ENCODE data around the gene ESPL1.

- TF ChIP-seq CTCF (optimal IDR thresholded peaks at IDR 0.05 in 1 of 3, IDR thresholded peaks at IDR 0.05 in 1 of 3, conservative IDR thresholded peaks at IDR 0.05 in 1 of 3; ENCODE audit: extremely low read depth in 1 of 3, insufficient read depth in 2 of 3, low read length in 3 of 3) (no peak), EZH2 (IDR thresholded peaks at IDR 0.05; ENCODE audit: low read length) (no peak)
Measured at GRCh38 chr12:53320352-53321195, 52.5 kb downstream of the ESPL1 start.
